Astrocyte of the spinal cord (primary cell): ENCODE results near the gene BBX.
A peak's percentile ranks its signal among the peaks of the same experiment; 100 is the strongest.

Experiments
- DNase-seq: peaks from one replicate; pipeline ENCODE4 v3.0.0; 2011; ENCODE audit warnings: low read depth, low spot score
- H3K4me3 ChIP-seq: 2 replicates; pipeline ENCODE4 v1.5.1; 2011; ENCODE audit warnings: low read depth, mild to moderate bottlenecking, low read length, moderate library complexity
- CTCF ChIP-seq: IDR thresholded peaks from 2 replicates; pipeline ENCODE4 v1.5.1; 2012; ENCODE audit warnings: low read depth, mild to moderate bottlenecking, low read length, inconsistent platforms
- in situ Hi-C: cut with HindIII; loops from 2 replicates; pipeline ENCODE4 v1.10.0; 2017; ENCODE audit warnings: low sequenced_read_pairs

Gene BBX

GRCh38 chr3:107791450-107791849, 268.7 kb downstream of the BBX start:
- DNase-seq: no peak
- in situ Hi-C loops: no loop called here
- H3K4me3 ChIP-seq: no peak overlapping the region
- no peak for TF ChIP-seq CTCF

- no peak for TF ChIP-seq CTCF
- in situ Hi-C loops: no loop called here
- H3K4me3 ChIP-seq: no peak overlapping the region
These were observed 272.1 kb downstream of the BBX start for GRCh38 chr3:107794664-107795443.

GRCh38 chr3:107795514-107796094, 272.8 kb downstream of the BBX start:
- in situ Hi-C loops: no loop called here
- TF ChIP-seq CTCF: no peak
- H3K4me3 ChIP-seq: no peak overlapping the region
- no peak for DNase-seq

More at GRCh38 chr3:107794664-107795443, 272.1 kb downstream of the BBX start:
- DNase-seq: no peak

GRCh38 chr3:107796791-107797190, 274.0 kb downstream of the BBX start:
- no peak for TF ChIP-seq CTCF
- in situ Hi-C loops: no loop called here
- H3K4me3 ChIP-seq: no peak overlapping the region
- DNase-seq: peak; percentile 70

- DNase-seq: no peak
- no peak overlapping the region for H3K4me3 ChIP-seq
- no peak for TF ChIP-seq CTCF
- in situ Hi-C loops: no loop called here
These were observed 274.8 kb downstream of the BBX start for GRCh38 chr3:107797586-107797985.

- peak; percentile 51 for DNase-seq
- H3K4me3 ChIP-seq: no peak overlapping the region
- in situ Hi-C loops: no loop called here
- no peak for TF ChIP-seq CTCF
These were observed 275.6 kb downstream of the BBX start for GRCh38 chr3:107798381-107798780.
